HG03558 (cell line): ENCODE measurements around the gene RPRD2.
"Not testable (repeated sequence)": the region's sequence is repeated elsewhere in the genome, so short reads cannot be mapped to it uniquely, and the experiment has no call there.

Experiments
- ATAC-seq: cut with Tn5 transposase; IDR thresholded peaks from one replicate; pipeline ENCODE4 v1.9.1; 2021; ENCODE audit warnings: moderate number of reproducible peaks; ENCODE audit not compliant: unreplicated experiment; ENCODE audit errors: extremely low read depth

RPRD2 gene

DNA sequence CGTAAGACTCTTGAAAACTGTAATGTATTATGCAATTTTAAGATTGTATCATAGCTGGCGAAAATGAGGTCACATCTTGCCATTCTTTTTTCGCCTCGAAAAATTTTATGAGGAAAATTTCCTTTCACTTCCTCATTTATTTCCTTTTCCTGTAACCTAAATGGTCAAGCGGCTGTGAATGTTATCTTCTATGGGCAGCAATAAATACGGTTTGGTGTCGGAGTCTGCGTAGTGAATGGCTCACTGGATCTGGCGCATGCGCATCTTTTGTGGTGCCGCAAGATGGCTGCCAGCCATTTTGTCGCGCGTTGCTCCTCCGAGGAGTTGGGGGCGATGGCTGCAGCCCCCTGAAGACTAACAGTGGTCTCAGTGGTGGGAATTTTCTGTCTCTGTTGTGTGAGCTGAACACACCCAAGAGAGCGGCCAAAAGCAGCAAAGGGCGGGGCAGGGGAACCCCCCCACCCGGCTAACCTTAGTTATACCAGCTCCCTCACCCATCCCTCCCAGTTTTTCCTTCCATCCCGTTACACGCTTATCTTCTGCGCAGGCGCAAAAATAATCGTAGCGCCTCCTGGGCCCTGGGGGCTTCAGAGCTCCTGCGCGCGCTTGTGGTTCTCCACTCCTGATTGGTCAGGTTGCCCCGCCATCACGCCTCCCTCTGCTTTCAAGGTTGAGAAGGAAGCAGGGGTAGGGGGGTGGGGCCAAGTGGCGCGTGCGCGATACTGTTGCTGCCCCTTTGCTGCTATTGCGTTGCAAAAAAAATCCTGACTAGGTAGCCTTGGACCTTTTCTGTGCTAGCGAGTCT is at the start of gene RPRD2:
RPRD2 (plus strand) TSS at position 722 of the 805 bp plus-strand sequence. CDS start 568 bp downstream, outside the sequence.
- ATAC-seq = peak; percentile 51

DNA sequence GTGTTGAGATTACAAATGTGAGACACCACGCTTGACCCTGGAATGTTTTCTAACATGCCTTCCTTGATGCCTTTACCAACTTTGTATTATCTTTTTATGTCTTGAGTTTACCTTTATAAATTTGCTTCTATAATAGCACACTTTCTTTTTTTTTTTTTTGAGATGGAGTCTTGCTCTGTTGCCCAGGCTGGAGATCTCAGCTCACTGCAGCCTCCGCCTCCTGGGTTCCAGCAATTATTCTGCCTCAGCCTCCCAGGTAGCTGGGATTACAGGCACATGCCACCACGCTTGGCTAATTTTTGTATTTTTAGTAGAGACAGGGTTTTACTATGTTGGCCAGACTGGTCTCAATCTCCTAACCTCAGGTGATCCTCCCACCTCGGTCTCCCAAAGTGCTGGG is 49.3 kb upstream of the RPRD2 start:
- not testable (repeated sequence) for ATAC-seq

DNA sequence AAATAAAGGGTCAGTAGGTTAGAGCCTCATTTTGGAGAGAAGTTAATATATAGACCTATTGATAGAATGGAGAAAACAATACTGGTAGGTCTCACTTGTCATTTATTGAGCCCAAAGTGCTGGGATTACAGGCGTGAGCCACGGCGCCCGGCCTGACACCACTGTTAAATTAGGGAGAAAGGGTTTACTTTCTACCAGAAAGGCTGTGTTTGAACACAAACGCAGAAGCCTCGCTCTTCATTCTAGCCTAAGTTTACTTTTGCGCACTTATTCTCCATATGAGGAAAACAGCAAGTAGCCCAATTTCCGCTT is 43.3 kb upstream of the RPRD2 start:
- ATAC-seq = no peak

DNA sequence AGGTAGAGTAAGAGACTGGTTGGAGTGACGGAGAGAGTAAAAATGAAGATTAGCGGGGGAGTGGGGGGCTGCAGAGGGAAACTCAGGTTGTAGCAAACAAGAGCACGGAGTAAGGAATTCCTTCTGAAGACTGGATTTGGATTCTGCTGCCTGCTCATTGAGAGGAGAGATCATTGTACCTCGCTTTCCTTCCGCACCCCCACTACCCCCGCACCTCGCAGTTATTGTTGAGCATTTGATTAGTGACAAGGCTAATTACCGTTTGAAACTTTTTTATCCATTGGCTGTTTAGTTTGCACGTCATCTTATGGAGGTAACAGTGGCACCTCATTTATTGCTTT is 42.2 kb upstream of the RPRD2 start:
- no peak for ATAC-seq

DNA sequence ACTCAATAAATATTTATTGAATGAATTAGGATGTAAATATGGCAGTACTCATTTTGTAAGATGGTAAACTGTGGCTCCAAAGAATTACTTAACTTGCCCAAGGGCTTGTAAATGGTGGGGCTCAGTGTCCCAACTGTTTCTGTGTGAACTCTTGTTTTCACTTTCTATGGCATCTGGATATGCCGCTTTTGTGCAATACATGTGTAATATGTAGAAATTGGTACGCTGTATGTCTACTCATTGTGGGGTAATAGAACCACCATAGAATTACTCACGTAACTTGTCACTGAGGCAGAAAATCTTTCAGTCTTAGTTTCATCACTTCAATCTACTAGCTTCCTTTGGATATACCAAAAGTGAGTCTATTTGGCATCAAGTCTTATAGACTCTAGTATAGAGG is 41.6 kb upstream of the RPRD2 start:
- no peak for ATAC-seq

DNA sequence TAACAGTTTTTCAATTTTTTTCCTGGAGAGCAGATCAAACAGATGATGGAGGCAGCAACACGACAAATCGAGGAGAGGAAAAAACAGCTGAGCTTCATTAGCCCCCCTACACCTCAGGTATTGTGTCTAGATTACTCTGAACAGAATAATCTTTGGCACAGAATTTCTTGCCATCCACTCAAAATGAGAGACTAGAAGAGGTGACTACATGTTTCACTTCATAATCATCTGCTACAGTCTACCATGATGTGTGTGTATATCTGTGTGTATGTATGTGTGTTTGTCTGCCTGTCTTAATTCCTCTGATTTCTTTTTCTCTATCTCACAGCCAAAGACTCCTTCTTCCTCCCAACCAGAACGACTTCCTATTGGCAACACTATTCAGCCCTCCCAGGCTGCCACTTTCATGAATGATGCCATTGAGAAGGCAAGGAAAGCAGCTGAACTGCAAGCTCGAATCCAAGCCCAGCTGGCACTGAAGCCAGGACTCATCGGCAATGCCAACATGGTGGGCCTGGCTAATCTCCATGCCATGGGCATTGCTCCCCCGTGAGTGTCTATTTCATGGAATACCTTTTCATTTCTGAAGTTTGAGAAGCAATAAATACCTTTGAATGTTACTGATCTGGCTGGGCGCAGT is 31.2 kb upstream of the RPRD2 start:
- ATAC-seq = no peak

DNA sequence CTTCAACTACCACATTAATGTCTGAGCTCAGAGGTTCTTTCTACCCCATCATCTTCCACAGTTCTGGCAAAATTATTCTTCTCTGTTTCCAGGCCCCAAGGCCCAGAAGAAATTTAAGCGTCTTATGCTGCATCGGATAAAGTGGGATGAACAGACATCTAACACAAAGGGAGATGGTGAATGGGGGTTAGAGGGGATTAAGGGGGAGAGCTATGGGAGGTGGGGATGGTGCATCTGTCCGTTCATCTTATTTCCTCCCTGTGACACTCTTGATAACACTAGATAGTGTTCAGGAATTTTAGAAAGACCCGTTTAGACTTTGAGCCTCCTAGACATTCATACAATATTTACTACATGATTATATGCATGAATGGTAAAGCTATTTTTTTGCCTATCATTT is 17.6 kb upstream of the RPRD2 start:
- ATAC-seq = no peak

DNA sequence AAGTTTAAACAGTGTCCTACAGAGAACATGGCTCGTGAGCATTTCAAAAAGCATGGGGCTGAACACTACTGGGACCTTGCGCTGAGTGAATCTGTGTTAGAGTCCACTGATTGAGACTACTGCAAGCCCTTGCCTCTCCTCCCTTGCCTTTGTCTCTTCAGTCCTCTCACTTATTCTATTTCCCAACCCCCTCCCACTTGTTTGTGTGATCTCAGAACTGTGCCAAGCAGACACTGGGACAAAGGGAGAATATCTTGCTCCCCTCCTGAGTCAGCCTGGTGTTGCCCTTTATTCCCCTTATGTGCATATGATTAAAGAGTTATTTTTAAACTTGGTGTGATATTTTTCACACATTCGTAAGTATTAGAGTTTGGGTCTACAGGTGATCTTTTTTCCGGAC is 11.1 kb upstream of the RPRD2 start:
- ATAC-seq = no peak

DNA sequence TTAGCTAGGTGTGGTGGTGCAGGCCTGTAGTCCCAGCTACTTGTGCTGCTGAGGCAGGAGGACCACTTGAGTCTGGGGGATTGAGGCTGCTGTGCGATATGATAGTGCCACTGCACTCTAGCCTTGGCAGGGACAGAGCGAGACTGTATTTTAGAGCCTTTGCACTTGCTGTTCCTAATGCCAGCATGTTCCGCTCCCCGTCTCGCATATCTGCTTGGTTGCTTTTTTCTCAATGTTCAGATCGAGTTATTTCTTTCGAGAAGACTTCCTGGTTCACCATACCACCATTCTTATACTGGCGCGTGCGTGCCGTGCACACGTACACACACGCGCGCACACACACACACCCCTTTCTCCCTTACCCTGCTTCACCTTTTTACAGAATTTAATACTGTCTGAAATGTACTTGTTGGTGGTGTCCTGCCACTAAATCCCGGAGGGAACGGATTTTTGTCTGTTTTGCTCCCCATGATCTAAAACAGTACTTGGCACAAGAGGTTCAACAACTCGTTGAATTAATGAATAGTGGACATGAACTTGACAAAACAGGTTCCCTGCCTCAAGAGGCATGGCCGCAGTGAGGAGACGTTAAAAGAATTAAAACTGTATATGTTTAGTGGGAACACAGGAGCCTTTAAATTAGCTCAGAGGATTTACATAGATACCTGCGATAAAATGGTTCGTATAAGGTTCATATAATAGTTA is 1.1 kb upstream of the RPRD2 start:
- ATAC-seq = no peak

DNA sequence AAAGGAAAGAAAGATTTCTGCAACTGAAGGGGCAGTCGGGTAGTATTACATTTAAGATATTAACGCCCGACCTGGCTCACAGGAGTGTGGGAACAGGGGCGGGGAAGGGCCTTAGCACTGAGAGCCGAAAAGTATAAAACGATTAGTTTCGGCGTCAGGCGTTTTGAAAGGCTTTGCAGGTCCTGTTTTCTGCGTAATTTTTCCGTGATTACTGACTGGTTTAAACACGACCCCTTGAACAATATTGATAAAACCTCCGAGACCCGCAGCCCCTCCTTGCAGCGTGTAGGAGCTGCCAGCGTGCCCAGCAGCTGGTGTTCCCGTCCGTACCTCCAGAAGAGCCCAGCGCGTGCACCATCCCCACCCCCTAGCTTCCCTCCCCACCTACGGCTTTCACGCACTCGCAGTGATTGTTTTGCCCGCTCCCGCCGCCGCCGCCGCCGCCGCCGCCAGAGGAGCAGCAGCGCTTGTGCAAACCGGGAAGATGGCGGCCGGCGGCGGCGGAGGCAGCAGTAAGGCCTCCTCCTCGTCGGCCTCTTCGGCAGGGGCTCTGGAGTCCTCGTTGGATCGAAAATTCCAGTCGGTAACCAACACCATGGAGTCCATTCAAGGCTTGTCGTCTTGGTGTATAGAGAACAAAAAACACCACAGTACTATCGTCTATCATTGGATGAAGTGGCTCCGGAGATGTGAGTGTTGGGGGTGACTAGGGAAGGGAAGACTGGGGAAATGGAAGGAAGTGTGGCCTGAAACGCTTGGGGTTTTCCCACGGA is 470 bp downstream of the RPRD2 start:
- ATAC-seq = no peak

DNA sequence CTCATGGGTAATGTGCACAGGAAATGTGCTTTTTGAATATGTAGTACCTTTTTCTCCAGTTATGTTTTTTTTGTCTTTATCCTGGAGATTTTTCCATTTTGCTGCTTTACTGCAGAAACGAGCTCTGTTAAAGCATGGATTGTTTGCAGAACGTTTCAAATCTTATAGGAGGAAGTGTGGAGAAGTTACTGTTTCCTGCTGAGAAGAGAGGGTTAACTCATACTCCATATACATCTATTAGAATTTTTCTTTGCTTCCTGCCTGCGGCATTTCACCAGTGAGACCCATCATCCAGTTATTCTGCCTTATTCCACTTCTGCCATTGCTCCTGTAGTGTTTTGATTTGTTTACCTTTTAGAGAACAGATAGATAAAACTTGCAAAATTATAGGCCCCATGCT is 2.0 kb downstream of the RPRD2 start:
- no peak for ATAC-seq

DNA sequence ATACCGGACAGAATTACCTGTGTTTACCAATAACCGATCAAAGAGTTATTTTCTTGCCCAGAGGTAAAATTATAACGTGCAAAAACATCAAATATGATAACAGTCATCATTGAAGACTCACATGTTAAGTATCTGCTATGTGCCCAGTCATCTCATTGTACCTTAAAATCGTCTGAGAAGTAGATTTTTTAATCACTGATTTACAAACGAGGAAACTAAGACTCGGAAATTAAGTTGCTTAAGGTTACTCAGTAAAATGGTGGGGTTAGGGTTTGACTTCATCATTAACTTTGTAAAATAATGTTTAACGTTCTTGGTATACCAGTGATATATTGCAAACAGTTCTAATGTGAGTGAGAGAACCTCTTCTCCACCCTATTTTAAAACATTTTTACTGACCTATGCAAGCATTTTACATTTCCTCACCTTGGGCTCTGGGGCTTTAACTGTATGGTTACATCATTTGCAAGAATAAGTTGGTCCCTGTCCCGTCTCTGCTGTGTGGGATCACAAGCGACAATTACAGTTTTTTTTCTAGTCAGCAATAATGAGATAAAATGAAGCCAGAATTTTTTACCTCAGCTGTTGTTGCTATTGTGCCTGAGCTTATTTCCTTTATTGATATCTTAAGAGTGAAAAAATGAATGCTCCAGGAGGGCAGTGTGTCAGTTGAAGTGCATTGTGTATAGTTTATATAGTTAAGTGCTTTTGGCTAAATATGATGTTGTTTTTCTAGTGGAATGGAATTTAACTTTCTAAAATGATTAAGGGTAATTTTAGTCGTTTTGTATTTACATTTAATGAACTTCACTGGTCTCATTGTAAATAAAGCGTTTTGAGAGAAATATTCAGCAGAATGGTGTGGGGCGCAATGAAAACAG is 2.7 kb downstream of the RPRD2 start:
- ATAC-seq = no peak

DNA sequence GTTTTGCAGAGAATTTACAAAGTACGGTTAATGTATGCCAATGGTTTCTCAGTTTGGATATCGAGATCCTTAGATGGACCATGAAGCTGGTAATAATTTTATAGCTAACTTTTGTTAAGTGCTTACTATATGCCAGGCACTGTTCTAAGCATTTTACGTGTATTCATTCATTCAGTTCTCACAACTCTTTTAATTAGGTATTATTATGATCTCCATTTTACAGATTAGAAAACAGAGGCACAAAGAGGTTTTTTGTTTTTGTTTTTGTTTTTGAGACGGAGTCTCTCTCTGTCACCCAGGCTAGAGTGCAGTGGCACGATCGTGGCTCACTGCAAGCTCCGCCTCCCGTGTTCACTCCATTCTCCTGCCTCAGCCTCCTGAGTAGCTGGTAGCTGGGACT is 7.2 kb downstream of the RPRD2 start:
- no peak for ATAC-seq

DNA sequence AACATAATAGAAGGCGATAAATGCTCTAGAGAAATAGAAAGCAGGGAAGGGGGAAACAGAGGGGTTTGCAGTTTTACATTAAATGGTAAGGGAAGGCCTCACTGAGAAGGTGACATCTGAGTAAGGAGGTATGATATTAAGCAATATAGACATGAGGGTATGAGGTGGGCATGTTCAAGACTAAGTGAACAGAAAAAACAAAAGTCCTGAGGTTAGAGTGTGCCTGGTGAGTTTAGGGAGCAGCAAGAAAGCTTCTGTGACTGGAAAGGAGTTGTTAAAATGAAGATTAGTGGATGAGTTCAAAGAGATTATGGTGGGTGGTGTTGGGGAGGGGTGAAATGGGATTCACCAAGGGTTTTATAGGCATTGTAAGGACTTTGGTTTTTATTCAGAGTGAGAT is 8.6 kb downstream of the RPRD2 start:
- no peak for ATAC-seq

DNA sequence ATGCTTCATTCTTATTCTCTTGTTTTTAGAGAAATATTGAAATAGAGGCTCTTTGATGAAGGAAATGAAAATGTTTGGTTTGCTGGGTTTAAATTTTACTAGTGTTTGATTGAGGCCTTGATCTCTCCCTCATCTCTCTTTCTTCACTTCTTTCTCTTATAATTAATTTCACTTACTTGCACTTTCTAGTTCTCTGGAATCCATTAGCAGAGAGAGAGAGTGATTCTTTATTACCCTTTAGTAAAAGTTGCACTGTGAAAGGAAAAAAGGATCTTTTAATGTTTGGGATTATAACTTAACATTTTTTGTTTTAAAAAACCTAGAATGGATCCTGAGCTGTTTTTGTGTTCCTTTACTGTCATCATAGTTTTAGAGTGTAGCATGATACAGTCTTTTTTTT is 12.2 kb downstream of the RPRD2 start:
- no peak for ATAC-seq

DNA sequence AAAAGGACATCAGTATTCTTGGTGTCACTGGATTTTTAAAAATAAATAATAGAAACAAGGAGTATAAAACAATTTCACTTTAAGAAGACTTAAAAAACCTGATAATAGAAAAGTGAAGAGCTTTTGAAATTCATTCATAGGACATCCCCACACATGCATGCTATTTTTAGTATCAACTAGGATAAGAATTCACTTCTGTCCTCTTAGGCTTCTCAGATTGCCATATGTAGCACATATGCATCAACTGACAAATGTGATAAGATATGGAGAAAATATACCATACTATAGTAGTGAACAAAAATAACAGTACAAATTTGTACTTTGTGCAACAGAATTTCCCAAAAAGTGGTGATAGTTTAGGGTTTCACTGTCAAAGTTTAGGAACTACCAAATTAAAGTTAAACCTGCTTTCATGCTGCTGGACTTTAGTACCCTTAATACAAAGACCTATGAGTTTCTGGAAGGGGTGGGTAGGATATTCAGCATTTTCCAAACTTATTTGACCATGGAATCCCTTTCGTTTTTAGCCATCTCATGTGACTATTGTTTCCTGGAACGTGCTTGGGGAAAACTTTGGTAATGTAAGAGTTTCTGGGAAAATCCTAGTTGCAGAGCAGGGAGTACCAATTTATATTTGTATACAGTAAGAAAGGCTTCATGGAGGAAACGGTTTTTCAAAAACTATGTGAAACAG is 19.8 kb downstream of the RPRD2 start:
- no peak for ATAC-seq

DNA sequence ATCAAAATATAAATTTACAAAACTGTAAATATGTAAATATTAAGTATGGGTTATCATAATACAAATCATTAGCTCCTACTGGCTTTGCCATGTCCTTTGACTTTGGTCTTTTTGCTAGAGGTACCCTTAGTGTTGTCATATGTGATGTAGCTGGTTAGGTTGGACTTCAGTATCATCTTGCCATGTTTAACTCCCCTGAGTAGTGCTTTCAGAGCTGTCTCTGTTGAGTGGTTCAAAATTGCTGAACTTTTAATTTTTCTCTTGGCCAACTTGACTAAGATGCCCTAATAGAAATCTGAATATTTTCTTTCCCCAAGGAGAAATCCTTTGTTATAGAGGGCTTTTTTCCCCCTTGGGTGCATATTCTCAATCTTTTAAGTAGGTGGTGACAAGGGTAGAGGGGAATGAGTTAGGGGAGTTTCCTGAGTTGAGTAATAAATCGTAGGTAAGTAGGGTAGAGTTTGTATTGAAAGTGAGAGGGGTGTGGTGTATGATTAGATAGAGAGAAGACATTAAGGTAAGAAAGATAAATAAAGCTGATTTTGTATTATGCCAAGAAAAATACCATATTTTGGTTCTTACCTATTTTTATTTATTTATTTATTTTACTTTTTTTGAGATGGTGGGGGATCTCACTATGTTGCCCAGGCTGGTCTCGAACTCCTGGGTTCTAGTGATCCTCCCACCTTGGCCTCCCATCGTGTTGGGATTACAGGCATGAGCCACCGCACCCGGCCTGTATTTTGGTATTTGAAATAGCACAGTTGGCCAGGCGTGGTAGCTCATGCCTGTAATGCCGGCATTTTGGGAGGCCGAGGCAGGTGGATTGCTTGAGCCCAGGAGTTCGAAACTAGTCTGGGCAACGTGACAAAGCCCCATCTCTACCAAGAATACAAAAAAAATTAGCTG is 21.8 kb downstream of the RPRD2 start:
- ATAC-seq = no peak

DNA sequence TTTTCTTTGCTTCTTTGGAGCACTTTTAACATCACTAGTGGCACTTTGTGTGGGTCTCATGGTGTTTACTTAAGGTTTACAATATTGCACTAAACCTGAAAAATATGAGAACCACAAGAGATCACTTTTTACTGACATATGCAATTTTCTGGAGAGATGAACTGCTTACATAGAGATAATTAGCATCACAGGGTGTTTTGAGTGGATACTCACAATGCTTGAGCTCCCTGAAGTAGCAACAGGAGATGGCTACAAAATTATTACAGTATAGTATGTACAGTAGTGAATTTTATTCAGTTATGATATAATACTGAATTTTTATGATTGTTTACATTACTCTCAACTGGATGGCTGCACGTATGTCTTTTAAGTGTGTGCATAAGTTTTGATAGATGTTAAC is 22.6 kb downstream of the RPRD2 start:
- no peak for ATAC-seq
